Measurements from ENCODE around the gene MYO7B. TPM values are rescaled to one million over a fixed set of nuclear protein-coding genes. Genes with fewer than 3 reads are reported as not detected.

MYO7B gene
- polyA plus RNA-seq, 1 of the 3 experiments (the other 2 are of a cell fraction) = 0.08 TPM

DNA sequence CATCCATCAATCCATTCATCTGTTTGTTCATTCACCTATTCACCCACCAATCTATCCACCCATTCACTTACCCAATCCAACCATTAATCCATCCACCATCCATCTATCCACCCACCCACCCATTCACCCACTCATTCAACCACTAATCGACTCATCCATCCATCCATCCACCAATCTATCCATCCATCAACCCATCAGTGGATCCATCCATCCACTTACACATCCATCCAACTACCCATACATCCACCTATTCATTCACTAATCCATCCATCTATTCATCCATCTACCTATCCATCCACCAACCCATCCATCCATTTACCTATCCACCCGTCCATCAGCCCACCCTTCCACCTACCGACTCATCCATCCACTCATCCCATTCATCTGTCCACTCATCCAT, 11.3 kb downstream of the MYO7B start:
- Histone ChIP-seq H2AFZ (ENCODE audit: low read depth) (no peak overlapping the region), H3K9me2 (no peaks in the 10 kb centered on the region), H3K27ac (ENCODE audit: low read depth in 2 of 2, low read length in 1 of 2) (no peak overlapping the region), H3K4me3 (ENCODE audit: low read depth in 2 of 2, low read length in 1 of 2) (no peak overlapping the region), H3K9me3 (no peaks in the 10 kb centered on the region), H3K4me1 (ENCODE audit: control insufficient read depth in 1 of 2, insufficient read depth in 2 of 2, low read depth in 1 of 2, low read length in 1 of 2) (no peaks in the 10 kb centered on the region), H3F3A (replicated peaks; ENCODE audit: insufficient read depth) (no peaks in the 10 kb centered on the region), H3K9ac (no peak overlapping the region), H3K27me3 (ENCODE audit: insufficient read depth) (no peaks in the 10 kb centered on the region; the same call in 1 of the 2 replicates), H4K20me1 (ENCODE audit: insufficient read depth) (no peaks in the 10 kb centered on the region), H3K4me2 (no peak overlapping the region), H3K36me3 (replicated peaks in 1 of 2; ENCODE audit: control insufficient read depth in 1 of 2, insufficient read depth in 2 of 2, low read length in 1 of 2) (no peaks in the 10 kb centered on the region), H3K79me2 (ENCODE audit: insufficient read depth) (no peaks in the 10 kb centered on the region)
- TF ChIP-seq RCOR1 (IDR thresholded peaks at IDR 0.05; ENCODE audit: low read length) (no peak), FOSL2 (IDR thresholded peaks at IDR 0.05; ENCODE audit: borderline replicate concordance, low read depth) (no peak), RFX5 (IDR thresholded peaks at IDR 0.05; ENCODE audit: low read length) (no peak), TAF1 (IDR thresholded peaks at IDR 0.05; ENCODE audit: borderline replicate concordance, low read depth, low read length) (no peak), CHD2 (IDR thresholded peaks at IDR 0.05; ENCODE audit: low read length, partially characterized antibody) (no peak), POLR2AphosphoS5 (IDR thresholded peaks at IDR 0.05; ENCODE audit: low read depth, low read length) (no peak), FOXJ3 (CRISPR knock-in tag; IDR thresholded peaks at IDR 0.05) (no peak), NRF1 (IDR thresholded peaks at IDR 0.05; ENCODE audit: low read depth, low read length) (no peak)
- TF ChIP-seq, protein P1, sequence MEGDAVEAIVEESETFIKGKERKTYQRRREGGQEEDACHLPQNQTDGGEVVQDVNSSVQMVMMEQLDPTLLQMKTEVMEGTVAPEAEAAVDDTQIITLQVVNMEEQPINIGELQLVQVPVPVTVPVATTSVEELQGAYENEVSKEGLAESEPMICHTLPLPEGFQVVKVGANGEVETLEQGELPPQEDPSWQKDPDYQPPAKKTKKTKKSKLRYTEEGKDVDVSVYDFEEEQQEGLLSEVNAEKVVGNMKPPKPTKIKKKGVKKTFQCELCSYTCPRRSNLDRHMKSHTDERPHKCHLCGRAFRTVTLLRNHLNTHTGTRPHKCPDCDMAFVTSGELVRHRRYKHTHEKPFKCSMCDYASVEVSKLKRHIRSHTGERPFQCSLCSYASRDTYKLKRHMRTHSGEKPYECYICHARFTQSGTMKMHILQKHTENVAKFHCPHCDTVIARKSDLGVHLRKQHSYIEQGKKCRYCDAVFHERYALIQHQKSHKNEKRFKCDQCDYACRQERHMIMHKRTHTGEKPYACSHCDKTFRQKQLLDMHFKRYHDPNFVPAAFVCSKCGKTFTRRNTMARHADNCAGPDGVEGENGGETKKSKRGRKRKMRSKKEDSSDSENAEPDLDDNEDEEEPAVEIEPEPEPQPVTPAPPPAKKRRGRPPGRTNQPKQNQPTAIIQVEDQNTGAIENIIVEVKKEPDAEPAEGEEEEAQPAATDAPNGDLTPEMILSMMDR (IDR thresholded peaks at IDR 0.05) = no peak
- TF ChIP-seq, protein P2, sequence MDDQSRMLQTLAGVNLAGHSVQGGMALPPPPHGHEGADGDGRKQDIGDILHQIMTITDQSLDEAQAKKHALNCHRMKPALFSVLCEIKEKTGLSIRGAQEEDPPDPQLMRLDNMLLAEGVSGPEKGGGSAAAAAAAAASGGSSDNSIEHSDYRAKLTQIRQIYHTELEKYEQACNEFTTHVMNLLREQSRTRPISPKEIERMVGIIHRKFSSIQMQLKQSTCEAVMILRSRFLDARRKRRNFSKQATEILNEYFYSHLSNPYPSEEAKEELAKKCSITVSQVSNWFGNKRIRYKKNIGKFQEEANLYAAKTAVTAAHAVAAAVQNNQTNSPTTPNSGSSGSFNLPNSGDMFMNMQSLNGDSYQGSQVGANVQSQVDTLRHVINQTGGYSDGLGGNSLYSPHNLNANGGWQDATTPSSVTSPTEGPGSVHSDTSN (IDR thresholded peaks at IDR 0.05) = no peak
- POLR2A ChIA-PET = no interaction called here
- DNase-seq = no peak
- WGBS (ENCODE audit: low lambda C conversion rate) = 24% methylated on average over 3 of the region's 3 CpGs
- CTCF ChIA-PET = no interaction called here

DNA sequence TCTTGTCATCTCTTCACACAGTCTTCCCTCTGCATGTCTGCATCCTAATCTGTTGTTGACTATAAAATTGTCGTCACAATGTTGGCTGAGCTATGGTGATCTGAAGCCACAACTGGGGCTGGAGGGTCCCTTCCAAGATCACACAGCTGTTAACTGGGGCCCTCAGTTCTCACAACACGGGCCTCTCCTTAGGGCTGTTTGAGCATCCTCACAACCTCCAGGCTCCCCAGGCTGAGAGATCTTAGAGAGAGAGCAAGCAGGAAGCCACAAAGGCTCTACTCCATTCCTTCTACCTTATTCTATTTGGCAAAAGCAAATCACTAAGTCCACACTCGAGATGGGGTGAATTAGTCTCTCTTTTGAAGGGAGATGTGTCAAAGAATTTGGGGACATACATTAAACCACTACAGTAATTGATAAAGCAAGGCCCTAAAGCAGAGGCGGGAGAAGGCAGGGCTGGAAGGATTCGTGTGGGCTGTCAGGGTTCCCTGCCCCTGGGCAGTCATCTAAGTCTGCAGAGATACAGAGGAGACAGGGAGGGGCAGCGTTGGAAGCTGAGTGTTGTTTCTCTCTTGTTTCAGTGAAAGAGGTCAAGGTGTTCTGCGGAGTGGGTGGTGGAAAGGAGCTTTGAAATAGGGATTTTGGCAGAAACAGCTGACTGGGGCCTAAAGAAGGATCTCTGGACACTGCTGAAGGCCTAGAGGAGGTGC, 15.9 kb downstream of the MYO7B start:
- H3F3A ChIP-seq (replicated peaks; ENCODE audit: insufficient read depth) = no peaks in the 10 kb centered on the region
- no peak for DNase-seq
- H2AFZ ChIP-seq (ENCODE audit: low read depth) = no peak overlapping the region
- H3K9me3 ChIP-seq = no peaks in the 10 kb centered on the region
- no peak overlapping the region for H3K27ac ChIP-seq (ENCODE audit: low read depth in 2 of 2, low read length in 1 of 2)
- no peaks in the 10 kb centered on the region for H3K9me2 ChIP-seq
- ChIA-PET POLR2A (no interaction called here), CTCF (interaction anchor here (1.0 kb wide), 1 partner anchor 12 kb away, joined by 3 read pairs; no protein-coding TSS in a partner anchor)
- H3K4me1 ChIP-seq (ENCODE audit: control insufficient read depth in 1 of 2, insufficient read depth in 2 of 2, low read depth in 1 of 2, low read length in 1 of 2) = no peaks in the 10 kb centered on the region
- no peak overlapping the region for H3K4me2 ChIP-seq
- WGBS (ENCODE audit: low lambda C conversion rate) = 55% methylated on average over 7 of the region's 7 CpGs
- H3K27me3 ChIP-seq (ENCODE audit: insufficient read depth) = no peaks in the 10 kb centered on the region; the same call in 1 of the 2 replicates
- H3K4me3 ChIP-seq (ENCODE audit: low read depth in 2 of 2, low read length in 1 of 2) = no peak overlapping the region
- no peak overlapping the region for H3K9ac ChIP-seq
- H4K20me1 ChIP-seq (ENCODE audit: insufficient read depth) = no peaks in the 10 kb centered on the region
- no peaks in the 10 kb centered on the region for H3K36me3 ChIP-seq (replicated peaks in 1 of 2; ENCODE audit: control insufficient read depth in 1 of 2, insufficient read depth in 2 of 2, low read length in 1 of 2)
- no peaks in the 10 kb centered on the region for H3K79me2 ChIP-seq (ENCODE audit: insufficient read depth)
- TF ChIP-seq GATA2 (CRISPR knock-in tag; IDR thresholded peaks at IDR 0.05) = no peak
- TF ChIP-seq FOSL2 (IDR thresholded peaks at IDR 0.05; ENCODE audit: borderline replicate concordance, low read depth) = no peak
- TF ChIP-seq FOXJ3 (CRISPR knock-in tag; IDR thresholded peaks at IDR 0.05) = no peak
- TF ChIP-seq, protein P3, sequence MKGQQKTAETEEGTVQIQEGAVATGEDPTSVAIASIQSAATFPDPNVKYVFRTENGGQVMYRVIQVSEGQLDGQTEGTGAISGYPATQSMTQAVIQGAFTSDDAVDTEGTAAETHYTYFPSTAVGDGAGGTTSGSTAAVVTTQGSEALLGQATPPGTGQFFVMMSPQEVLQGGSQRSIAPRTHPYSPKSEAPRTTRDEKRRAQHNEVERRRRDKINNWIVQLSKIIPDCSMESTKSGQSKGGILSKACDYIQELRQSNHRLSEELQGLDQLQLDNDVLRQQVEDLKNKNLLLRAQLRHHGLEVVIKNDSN (IDR thresholded peaks at IDR 0.05; ENCODE audit: borderline replicate concordance, low read depth) = no peak
- TF ChIP-seq, protein P4, sequence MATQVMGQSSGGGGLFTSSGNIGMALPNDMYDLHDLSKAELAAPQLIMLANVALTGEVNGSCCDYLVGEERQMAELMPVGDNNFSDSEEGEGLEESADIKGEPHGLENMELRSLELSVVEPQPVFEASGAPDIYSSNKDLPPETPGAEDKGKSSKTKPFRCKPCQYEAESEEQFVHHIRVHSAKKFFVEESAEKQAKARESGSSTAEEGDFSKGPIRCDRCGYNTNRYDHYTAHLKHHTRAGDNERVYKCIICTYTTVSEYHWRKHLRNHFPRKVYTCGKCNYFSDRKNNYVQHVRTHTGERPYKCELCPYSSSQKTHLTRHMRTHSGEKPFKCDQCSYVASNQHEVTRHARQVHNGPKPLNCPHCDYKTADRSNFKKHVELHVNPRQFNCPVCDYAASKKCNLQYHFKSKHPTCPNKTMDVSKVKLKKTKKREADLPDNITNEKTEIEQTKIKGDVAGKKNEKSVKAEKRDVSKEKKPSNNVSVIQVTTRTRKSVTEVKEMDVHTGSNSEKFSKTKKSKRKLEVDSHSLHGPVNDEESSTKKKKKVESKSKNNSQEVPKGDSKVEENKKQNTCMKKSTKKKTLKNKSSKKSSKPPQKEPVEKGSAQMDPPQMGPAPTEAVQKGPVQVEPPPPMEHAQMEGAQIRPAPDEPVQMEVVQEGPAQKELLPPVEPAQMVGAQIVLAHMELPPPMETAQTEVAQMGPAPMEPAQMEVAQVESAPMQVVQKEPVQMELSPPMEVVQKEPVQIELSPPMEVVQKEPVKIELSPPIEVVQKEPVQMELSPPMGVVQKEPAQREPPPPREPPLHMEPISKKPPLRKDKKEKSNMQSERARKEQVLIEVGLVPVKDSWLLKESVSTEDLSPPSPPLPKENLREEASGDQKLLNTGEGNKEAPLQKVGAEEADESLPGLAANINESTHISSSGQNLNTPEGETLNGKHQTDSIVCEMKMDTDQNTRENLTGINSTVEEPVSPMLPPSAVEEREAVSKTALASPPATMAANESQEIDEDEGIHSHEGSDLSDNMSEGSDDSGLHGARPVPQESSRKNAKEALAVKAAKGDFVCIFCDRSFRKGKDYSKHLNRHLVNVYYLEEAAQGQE (IDR thresholded peaks at IDR 0.05; ENCODE audit: low read depth, low read length) = no peak
- no peak for TF ChIP-seq CHD2 (IDR thresholded peaks at IDR 0.05; ENCODE audit: low read length, partially characterized antibody)
- TF ChIP-seq, protein P5, sequence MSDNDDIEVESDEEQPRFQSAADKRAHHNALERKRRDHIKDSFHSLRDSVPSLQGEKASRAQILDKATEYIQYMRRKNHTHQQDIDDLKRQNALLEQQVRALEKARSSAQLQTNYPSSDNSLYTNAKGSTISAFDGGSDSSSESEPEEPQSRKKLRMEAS (IDR thresholded peaks at IDR 0.05; ENCODE audit: low read depth) = no peak
- TF ChIP-seq SIN3A (IDR thresholded peaks at IDR 0.05; ENCODE audit: borderline replicate concordance, low read depth, low read length) = no peak
- TF ChIP-seq MXI1 (IDR thresholded peaks at IDR 0.05; ENCODE audit: low read depth, low read length) = no peak
- TF ChIP-seq RFX5 (IDR thresholded peaks at IDR 0.05; ENCODE audit: low read length) = no peak
- no peak for TF ChIP-seq MEF2A (IDR thresholded peaks at IDR 0.05; ENCODE audit: borderline replicate concordance, low read depth)
- no peak for TF ChIP-seq EZH2phosphoT487 (IDR thresholded peaks at IDR 0.05; ENCODE audit: borderline replicate concordance, low read depth)
- TF ChIP-seq RXRA (IDR thresholded peaks at IDR 0.05; ENCODE audit: borderline replicate concordance, low read depth) = no peak
- no peak for TF ChIP-seq ELF1 (IDR thresholded peaks at IDR 0.05)
